GM04503 (cell line): ENCODE data around the gene NDUFB4.

Experiments
- DNase-seq: peaks from one replicate; pipeline ENCODE4 v3.0.0-alpha.2; 2012; ENCODE audit warnings: low read depth

NDUFB4 gene

DNA sequence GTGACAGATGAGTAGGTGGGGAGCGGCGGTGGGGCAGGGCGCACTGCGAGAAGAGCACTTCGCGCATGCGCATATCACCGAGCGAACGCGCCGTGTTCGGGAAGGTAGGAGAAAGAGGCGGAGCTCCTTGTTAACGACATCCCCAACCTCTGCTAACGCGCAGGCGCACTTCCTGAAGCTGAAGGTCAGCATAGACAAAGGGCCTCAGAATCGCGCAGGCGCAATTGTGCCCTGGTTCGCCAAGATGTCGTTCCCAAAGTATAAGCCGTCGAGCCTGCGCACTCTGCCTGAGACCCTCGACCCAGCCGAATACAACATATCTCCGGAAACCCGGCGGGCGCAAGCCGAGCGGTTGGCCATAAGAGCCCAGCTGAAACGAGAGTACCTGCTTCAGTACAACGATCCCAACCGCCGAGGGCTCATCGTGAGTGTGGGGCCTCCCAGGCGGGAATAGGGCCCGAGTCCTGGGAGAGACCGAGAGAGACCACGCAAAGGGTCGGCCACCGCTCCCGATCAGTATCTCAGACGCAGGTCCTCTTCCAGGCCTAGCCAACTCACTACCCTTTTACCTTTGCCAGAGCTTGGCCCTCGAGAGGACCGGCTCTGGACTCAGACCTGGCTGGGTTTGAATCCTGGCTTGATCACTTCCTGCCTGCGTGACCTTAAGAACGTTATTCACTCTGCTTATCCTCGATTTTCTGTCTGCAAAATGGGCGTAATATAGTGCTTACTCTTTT, at the start of gene NDUFB4:
Gene NDUFB4 (plus strand): TSS at position 221 of the 737 bp plus-strand sequence. CDS start 24 bp downstream, at position 245.
- peak; percentile 87 for DNase-seq

DNA sequence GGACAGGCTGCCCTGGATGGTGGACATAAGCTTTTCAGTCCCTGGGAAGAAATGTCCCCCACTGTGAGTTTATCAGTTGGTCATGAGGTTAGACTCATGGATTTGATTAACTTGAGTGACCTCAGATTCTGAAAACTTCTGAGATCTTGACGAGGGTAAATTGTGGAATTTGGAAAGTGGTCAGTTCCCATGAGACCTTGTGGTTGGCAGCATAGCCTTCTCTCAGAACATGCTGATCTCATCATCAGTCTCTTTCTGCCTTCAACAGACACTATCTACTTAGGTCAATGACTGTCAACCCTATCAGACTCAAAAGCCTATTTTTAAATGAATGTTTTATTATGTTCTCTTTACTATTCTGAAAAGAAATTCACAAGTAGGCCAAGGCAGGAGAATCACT, 45.6 kb upstream of the NDUFB4 start:
- peak; percentile 59 for DNase-seq

DNA sequence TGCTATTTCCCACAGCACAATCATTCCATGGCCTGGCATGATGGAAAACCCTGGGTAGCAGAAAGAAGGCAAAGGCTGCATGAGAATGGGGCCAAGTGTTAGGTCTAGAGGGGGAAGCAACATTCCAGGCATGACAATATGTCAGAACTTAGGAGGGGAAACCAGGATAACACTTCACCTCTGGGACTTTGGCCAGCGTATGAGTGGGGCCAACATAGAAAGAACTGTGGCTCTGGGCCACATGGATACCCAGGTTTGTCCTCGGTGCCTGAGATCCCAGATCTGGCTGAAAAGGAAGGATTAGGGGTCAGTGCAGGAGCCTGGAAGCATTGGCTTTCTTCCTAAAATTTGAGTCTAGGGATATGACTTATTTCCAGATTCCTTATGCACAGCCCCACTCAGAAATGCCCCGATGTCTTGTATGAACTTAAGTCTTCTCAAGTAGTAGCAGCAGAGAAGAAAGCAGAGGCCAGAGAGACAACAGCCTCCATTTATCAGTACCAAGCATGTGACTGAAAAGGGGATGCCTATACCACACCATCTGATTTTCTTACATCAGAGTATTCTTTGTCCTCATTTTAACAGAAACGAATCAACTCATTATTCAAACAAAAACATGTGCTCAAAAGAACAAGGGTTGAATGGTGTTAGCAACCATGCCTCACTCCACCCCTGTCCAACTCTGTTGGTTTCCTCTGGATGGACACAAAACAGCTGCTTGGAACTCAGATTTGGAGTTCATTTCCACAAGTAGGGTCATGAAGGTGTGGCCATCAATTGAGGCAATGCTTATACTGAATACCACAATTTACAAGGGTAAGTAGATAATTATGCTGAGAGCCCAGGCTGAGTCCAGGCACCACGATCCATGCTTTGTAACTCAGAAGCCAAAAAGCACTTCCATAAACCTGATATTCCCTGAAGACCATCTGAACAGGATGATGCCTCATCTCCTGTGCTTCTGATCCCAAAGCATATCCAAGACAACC, 43.7 kb upstream of the NDUFB4 start:
- DNase-seq = no peak

DNA sequence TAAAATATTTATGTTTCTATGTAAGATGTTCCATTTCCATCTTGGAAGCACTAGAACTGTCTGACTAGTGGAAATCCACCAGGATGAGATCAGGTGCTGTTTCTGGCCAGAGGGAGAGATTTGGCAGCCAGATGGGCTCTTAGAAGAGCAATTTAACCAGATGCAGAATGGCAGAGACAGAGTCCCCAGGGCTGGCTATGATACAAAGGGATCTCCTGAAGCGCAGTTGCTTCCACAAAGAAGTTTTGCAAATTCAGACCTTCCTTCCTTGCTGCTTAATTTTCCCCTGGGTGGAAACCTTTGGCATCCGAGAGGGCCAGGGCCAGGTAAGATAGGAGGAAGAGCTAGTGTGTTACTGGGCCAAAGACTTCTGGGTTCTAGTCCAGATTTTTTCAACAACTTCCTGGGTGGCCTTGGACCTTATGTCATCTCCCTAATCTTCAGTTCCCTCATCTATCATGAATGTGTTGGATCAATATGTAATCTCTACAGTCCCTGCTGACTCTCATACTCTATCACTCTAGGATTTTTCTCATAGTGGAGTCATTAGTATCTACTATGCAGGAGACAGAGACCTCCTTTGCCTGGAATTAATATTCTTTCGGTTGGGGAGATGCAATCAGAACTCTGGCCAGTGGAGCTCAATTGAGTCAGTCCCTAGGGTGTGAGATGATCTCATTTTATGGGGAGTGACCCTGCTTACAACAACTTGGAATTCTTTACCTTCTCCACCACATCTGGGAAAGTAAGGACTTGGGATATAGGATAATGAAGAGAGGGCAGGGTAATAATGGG, 41.1 kb upstream of the NDUFB4 start:
- no peak for DNase-seq

DNA sequence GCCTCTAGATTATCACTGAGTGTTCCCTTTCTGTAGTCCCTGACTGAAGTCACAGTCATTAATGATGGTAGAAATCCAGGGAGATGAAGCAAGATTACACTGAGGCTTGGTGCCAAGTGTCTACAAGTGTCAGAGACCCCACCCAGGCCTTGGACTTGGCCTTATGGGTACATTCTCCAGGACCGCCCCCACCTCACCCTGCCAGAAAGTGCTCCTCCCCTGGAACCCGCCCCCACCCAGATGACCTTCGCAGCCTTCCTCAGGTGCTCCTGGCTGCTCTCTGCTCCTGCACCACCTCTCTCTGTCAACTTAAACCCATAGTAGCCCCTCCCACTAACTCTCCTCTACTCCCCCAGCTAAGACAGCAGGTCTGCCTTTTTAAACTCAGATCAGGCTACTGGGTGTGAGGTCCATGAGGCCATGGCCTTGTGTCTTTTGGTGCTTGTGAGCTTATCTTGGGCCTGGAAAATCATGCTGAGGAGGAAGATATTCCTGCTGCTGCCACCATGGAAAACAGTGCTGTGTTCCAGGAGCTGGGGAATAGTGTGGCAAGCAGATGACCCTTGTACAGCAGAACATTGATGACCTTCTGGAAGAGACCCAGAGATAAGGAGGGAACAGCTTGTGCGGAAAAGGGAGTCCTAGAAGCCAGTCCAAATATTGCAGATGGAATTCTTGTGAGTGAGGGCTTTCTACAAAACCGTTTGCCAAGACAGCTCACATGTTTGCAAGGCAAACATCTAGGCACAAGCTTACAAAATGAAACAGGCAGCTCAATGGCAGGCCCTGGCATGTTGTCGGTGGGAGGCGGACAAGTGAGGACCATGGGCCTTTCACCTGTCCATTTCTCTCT, 40.3 kb upstream of the NDUFB4 start:
- DNase-seq = no peak

DNA sequence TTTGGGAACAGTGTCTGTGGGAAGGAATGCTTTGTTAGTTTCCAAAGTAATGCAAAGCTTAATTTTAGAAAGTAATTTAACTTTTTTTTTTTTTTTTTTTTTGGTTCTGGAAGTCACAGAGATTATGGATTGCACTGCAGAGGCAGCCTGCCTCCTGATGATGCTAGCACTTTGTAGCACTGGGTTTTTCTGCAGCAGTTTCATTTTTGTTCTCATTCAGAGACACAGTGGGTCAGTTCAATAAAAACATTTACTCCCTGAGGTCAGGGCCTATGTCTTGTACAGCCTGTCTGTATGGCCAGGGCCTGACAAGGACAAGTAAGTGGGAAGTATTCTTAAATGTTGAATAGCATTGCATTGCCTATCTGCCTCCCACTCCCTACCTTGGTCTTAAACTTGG, 39.0 kb upstream of the NDUFB4 start:
- DNase-seq = no peak

DNA sequence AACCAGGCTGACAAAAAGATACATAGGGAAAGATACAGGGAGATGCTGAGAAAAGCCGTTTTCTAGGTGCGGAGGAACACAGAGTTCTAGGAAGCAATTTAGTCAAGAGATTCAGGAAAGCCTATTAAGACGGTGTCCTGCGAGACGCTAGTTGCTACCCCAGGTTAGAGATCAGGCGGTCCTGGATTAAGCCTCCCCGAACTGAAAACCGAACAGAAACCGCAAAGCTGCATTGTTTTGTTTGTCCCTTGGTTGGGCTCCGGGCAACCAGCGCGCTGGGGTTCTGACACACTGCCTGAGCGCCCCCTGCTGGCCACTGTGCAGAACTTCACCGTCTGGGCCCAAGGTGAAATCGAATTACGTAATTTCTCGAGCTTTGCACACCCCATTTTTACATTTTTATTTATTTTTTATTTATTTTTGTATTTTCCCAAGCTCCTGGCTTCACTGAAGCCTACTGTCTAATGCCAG, 37.3 kb upstream of the NDUFB4 start:
- DNase-seq = peak; percentile 71

DNA sequence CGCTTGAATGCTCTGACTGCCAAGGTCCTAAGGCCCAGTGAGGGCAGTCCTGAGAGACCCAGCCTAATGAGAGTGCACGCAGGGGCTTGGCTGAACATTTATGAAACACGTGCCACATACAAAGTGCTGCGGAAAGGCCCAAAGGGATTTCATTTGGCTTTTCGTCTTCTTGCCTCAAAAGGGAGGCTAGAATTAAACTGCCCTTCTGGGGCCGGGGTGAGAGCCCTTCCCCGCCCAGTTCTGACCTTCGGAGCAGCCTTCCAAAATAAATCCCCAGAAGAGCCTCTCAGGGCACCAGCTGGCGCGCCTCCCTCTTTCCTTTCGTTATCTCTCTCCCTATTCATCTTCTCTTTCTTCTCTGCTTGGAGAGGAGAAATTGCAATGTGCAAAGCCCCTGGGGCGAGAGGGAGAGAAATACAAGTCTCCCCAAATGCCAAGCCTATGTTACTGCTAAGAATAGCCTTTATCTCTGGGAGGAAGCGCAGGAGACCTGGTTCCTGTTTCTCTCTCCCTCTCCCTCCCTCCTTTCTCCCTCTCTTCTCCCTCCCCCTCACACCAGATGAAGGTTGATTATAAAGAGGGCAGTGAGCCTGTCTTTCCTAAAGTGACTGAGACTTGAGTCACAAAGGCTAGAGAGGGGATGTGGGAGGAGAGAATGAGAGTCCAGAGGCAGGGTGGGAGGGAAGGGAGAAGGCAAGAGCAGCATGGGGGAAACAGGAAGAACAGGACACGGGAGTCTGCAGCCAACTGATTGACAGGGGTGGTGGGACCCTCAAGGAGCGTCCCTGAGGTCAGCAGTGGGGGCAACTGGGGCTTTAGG, 36.7 kb upstream of the NDUFB4 start:
- no peak for DNase-seq

DNA sequence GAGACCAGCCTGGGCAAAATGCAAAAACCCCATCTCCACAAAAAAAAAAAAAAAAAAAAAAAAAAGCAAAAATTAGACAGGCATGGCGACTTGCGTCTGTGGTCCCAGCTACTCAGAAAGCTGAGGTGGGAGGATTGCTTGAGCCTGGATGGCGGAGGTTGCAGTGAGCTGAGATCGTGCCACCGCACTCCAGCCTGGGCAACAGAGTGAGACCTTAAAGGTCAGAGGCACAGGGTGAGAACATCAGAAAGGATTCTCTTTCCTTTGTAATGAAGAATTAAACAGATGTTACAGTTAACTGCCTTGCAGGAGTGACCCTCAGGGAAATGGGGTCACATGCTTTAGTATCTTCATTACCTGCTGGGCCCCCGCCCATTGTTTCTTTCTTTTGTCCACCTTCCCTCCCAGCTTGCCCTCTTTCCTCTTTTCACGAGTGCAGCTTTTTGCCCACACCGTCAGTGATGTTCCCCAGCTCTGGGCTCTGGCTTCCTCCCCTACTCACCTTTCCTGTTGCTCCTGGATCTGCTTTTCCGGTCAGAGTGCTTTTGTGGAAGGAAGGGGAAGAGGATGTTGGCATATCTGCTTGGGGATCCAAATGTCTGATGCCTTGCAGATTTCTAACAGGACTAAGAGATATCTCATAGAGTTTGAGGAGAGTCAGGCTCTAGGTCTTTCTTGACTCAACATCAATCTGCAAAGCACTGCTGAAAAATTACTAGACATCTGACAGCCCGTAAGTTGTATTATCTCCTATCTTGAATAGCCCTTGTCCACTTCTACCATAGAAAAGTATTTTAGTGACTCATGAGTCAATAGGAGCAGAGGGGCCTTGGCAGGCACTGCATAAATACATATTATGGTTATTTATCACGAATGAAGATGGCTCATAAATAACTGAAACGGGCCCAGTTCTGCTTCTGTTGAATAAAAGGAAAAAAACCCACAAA, 35.6 kb upstream of the NDUFB4 start:
- DNase-seq = no peak

DNA sequence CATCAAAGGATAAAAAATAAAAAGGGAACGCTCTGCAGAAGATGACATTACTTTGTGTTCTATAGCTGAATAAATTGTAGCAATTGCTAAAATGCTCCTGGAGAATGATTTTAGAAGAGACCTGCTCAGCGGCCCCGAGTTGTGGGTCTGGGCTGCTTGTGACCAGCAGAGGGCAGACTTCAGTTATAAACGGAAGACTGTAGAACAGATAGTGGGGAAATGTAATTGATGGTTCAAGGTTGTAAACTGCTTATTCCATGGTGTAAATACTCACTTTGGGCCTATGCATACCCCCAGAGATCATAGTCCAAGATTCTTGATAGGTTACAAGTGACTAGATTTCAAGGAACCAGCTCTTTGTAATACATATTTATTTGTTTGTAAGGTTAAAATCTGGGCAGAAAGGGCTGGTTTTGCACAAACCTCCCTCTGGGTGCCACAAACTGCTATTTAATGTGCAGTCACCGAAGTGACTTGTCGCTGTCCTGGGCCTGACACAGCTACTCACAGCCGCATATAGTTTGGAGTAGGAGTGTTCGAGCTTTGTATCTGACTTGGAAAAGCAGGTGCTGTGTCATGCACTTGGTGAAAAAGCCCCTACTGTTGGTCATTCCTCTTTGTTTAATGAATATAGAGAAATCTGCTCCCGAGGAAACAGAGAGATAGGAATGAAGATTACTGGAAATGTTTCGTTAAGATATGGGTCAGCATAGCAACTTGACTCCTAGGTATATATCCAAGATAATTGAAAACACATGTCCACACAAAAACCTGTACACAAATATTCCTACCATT, 34.7 kb upstream of the NDUFB4 start:
- DNase-seq = no peak

DNA sequence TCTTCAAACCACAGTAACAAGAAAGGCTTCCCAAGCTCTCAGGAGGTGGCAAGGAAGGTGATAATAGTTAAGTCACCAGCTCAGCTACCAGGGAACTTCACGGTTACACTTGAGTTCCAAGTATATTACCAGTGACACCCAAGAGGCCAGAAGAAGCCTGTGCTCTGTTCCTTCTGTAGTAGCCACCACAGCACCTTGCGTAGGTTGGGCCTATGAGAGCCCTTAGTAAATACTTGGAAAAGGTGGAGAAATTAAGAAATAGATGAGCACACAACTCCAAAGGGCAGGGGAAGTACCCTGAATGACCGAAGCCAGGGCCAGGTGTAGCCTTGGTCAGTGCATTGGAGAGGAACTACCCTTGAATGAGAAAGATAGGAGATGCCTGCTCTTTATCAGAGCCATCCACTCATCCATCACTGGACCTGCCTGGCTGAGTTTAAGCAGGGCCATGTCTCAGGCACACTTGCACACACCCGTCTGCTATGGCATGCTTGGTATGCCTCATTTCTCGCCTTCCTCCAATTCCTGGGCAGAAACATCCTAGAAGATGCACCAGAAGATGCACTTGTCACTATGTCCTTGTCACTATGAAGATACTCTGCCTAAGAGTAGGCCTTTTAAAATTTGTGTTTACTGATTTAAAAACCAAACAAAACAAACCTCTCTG, 32.6 kb upstream of the NDUFB4 start:
- no peak for DNase-seq

DNA sequence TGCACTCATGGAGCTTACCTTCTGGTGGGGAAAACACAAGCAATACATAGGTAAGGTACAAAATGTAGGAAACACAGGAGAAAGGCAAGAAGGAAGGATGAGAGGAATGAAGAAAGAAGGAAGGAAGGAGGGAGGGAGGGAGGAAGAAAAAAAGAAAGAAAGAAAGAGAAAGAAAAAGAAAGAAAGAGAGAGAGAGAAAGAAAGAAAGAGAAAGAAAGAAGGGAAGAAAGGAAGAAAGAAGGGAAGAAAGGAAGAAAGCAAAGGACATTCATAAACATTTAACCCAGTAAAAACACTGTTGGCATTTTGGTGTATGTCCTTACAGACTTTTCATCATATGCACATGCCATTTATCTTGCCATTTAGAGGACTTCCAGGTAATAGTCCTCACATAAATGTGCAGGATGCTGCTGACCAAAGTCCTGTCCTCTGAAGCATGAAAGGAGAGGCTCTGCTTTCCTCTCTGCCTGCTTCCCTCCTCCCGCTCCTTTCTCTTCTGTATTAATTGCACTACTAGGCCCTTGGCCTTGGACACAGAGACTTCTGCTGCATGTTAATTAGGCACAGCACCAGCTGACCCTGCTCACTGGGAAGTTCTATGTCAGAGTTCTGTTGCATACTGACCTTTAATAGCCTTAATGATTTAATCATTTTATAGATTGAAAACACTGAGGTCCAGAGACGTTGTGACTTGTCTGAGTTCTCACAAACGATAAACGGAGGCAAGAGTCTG, 29.7 kb upstream of the NDUFB4 start:
- DNase-seq = no peak

DNA sequence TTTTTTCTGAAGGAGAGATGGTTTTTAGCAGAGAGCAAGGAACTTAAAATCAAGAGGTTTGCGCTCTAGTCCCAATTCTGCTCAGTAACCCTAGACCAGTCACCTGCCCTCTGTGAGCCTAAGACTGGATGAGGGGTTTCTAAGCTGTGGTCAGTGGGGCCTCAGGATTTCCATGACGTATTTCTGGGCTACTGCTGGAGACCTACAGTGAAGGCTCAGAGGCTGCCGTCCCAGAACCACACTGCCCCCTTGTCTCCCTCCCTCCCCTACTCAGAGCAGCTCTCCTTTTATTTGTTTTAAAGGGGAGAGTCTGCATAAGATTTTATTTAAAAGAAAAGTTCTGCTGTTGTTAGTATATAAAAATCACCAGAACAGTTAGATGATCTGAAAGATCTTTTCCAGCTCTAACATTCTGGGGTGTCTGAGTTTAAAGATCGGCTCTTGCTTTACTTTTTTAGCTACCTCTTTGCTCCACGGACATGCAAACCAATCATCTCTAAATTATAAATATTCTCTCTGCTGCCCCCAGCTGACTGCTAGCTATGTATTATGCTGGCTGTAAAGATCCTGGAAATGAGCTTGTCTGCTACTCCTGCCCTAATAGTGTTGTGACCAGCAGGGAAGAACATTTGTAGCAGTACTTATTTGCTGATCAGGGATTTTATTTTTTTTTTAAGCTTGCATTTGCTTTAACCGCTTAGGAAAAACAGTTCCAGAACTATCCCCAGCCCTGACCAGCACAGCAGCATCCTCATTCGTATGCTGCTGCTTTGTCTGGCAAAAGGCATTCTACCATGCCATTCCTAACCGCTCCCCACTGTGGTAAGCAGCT, 28.6 kb upstream of the NDUFB4 start:
- DNase-seq = no peak

DNA sequence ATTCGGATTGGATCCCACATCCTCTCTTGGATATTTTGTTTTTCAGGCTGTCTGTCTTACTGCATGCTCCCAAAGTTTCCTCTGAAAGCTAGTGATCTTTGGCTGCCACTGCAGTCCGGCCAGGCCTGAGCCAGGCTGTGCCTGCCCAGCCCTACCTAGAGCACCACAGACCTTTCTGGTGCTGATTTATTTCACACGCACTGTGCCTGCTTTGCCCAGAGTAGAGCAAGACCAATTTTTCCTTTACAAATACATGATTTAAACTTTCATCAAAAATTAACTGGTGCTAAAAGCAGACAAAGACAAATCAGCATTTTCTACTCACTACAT, 28.0 kb upstream of the NDUFB4 start:
- DNase-seq = no peak

DNA sequence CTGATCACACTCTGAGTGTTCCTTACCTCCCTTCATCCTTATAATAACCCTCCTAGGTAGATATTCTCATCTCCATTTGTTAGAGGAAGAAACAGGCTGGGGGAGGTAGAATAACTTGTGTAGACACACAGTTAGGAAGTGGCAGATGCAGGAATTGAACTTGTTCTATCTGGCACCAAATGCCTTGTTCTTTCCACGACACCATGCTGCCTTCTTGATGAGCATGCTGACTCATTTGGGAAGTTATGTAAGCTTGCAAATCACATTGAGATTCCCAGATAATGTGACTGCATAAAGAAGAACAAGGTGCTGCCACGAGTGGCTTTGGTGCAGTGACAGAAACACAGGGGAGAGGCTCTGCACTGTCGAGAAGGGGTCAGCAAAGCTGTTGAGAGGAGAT, 27.5 kb upstream of the NDUFB4 start:
- DNase-seq = no peak
